HG03442 (cell line): ENCODE results near the gene MAFG.
A peak's percentile ranks its signal among the peaks of the same experiment; 100 is the strongest.

Experiments used
- ATAC-seq: cut with Tn5 transposase; IDR thresholded peaks from one replicate; pipeline ENCODE4 v1.9.1; 2021; ENCODE audit warnings: mild to moderate bottlenecking, moderate library complexity; ENCODE audit not compliant: unreplicated experiment

The MAFG gene

GRCh38 chr17:81924557-81925532 is 2.7 kb downstream of the MAFG start:
- no peak for ATAC-seq

GRCh38 chr17:81923302-81924260 is 4.0 kb downstream of the MAFG start:
- no peak for ATAC-seq

DNA sequence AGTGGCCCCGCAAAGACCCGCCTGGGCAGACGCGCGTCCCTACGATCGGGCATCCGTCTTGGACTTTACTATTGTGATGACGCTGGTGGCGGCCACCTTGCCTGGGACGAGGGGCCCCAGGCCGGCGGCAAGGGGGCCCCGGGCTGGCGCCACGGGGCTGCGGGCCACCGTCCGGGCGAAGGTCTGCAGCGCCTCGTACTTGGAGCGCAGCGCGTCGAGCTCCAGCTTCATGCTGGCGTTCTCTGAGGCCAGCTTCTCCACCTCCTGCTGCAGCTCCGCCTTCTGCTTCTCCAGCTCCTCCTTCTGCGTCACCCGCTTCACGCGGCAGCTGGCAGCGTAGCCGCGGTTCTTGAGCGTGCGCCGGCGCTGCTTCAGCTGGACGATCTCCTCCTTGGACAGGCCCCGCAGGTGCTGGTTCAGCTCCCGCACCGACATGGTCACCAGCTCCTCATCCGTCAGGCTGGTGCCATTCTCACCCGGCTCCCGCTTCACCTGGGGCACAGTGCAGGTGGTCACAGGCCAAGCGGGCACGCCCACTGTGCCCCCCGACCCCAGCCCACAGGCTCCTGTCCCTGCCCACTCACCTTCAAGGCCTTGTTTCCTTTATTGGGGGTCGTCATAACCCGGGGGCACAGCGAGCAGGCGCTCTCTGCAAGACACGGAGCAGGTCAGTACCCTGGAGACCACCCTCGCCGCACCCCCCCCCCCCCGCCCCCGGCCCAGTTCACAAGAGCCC is 4.8 kb downstream of the MAFG start:
- ATAC-seq = no peak

DNA sequence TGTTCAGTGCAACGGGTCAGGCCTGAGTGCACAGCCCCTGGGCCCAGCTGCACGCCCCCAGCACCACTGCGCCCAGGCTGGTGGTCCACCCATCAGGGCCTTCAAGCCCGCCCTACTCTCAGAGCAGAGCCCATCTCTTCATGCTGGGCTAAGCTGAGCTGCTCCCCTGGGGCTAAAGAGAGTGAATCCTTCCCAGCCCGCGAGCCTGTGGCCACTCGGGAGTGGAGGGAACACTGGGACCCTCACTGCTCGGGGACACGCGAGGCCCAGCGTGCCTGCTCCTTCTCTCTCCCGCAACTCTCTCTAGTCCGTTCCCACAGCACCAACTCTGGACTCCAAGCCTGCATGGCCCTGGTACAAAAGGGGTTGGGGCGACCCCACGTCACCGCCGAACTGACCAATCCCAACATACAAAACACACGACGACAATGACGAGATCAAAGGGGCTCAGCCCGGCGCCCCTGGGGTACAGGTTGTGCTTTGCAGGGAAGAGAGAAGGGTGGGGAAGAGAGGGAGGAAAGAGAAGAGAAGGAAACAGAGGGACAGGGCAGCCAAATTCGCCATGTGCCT is 5.5 kb downstream of the MAFG start:
- no peak for ATAC-seq

- ATAC-seq = no peak
Measured at GRCh38 chr17:81921537-81921862, 6.0 kb downstream of the MAFG start.

GRCh38 chr17:81920612-81921536 is 6.7 kb downstream of the MAFG start:
- ATAC-seq = no peak

DNA sequence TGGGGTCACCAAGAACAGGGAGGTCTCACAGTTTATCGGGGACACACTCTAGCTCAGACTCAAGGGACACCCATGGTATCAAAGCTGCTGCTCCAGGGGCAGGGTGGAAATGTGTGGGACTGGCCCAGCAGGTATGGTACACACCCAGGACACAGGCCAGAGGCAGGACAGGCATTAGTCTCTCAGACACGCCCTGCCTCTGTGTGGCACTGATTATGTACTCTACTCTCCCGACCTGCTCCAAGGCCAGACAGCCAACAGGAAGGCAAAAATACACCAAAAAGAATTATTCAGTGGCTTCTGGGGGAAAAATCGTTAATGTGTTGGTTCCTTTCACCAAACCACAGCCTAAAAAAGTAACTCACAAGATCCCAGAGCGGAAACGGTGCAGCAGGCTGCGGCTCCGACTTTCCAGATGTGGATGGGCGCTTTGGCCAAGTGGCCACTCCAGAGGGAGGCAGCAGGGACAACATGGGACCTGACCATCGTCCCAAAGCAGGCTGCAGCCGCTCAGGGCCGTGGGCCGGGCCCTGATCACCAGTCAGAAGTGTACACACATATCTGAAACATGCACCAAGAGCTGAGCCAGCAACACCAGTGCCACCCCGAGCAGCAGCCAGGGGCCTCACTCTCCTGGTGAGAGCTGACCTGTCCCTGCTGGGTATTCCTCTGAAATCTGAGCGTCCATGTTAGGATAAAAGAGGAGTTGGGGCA is 8.5 kb downstream of the MAFG start:
- ATAC-seq = no peak

- ATAC-seq = peak; percentile 7
Measured at GRCh38 chr17:81918333-81918669, 9.2 kb downstream of the MAFG start.

DNA sequence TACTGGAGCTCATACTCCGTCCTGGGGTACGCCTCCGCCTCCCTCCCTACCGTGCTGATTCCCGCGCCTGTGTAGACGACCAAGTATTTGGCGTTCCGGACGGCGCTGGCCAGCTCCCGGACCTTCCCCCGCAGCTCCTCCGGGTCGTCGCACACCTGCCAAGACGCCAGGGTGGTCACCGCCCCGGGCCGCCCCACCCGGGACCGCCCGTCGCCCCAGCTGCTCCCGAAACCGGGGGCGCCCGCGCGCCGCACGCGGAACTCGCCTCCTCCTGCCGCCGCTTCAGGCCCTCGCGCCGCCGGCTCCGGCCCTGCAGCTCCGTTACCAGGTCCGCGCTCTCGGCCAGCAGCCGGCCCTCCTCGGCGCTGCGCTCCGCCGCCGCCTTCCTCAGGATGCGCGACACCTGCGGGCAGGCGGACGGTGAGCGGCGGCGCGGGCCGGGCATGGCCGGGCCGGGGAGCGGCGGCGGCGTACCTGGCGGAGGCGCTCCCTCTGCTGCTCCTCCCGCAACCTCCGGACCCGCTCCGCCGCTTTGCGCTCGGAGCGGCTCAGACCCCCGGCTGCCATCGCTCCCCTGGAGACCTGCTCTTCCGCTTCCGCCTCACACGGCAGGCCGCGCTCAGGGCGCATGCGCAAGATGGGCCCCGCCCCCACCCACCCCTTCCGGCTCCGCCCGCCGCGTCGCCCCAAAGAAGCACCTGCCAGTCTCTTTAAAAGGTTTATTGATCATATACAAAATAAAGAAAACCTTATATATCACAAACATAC is 9.8 kb downstream of the MAFG start, which contains the start of gene SIRT7:
SIRT7 (minus strand) TSS at position 612 of the 768 bp plus-strand sequence; CDS start at position 567, 45 bp downstream.
- ATAC-seq = peak; percentile 62

DNA sequence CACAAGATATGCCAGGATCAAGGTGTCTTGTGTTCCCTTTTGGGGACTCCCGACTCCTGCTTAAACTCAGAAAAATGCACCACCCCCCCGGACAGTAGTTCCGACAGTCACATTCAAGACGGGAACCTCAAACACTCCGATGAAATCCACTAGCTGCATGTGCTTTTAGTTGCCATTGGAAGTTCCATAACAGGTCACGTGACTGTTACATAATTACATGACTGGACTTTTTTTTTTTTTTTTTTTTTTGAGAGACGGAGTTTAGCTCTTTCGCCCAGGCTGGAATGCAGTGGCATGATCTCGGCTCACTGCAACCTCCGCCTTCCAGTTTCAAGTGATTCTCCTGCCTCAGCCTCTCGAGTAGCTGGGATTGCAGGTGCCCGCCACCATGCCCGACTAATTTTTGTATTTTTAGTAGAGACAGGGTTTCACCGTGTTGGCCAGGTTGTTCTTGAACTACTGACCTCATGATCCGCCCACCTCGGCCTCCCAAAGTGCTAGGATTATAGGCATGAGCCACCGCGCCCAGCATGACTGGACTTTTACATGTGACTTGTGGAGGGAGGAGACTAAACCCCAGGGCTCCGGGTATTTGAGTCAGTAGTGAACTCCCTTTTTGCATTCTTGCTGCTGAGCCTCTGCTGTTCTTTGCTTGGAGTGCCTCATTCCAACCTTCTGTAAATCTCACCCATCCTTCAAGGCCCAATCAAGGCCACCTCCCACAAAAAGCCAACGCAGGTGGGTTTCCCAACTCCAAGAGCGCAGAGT is 11.1 kb downstream of the MAFG start:
- ATAC-seq = no peak

- ATAC-seq = no peak
Measured at GRCh38 chr17:81915331-81915730, 12.2 kb downstream of the MAFG start.

GRCh38 chr17:81914103-81914850 is 13.3 kb downstream of the MAFG start:
- no peak for ATAC-seq

GRCh38 chr17:81913394-81914102 is 14.0 kb downstream of the MAFG start:
- no peak for ATAC-seq

DNA sequence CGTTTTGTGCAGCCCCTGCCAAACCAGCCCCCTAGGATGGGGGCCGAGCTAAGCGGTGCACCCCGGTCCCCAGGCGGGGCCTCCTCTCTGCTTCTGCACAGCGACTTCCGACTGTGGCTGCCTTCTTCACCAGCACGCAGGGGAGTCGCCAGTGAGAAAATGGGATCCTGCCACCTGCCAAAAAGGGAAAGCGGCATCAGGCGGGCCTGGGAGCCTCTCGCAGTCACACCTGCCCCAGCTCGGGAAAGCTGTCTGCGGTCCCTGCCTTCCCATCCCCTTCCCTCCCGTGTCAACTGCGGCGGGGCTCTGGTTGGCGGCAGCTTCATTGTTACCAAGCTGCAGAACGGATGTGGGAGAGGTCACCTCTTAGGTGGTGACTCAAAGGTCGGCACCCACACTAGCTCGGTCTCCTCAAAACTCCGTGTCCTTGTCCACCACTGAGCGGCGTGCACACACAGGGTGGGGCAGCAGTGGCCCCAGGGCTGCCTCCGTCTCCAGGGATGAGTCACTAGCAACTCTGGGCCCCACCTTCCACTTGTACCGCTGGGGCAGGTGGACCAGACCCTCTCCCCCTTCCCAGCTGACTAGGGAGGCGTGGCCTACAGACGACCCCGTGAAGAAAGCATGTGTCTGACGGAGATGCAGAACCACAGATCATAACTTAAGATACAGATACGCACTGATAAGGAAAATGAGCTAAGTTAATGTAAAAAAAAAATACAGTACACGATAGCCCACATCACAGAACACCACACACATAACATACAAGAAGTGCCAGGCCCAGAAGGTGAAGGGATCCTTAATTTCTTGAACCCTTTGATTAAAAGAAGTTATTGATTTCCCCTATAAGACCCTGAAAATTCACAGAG is 14.9 kb downstream of the MAFG start:
- no peak for ATAC-seq

- no peak for ATAC-seq
Measured at GRCh38 chr17:81911969-81912368, 15.6 kb downstream of the MAFG start.
